GM12874 (cell line): ENCODE measurements around the gene PLK1.

Source experiments
- CTCF ChIP-seq: IDR thresholded peaks from 2 replicates; pipeline ENCODE4 v1.5.1; 2011; ENCODE audit warnings: low read depth, mild to moderate bottlenecking, control low read depth, low read length, moderate library complexity; ENCODE audit not compliant: insufficient read depth

Gene PLK1

GRCh38 chr16:23683487-23683886 is 4.8 kb downstream of the PLK1 start:
- TF ChIP-seq CTCF, result no peak

DNA sequence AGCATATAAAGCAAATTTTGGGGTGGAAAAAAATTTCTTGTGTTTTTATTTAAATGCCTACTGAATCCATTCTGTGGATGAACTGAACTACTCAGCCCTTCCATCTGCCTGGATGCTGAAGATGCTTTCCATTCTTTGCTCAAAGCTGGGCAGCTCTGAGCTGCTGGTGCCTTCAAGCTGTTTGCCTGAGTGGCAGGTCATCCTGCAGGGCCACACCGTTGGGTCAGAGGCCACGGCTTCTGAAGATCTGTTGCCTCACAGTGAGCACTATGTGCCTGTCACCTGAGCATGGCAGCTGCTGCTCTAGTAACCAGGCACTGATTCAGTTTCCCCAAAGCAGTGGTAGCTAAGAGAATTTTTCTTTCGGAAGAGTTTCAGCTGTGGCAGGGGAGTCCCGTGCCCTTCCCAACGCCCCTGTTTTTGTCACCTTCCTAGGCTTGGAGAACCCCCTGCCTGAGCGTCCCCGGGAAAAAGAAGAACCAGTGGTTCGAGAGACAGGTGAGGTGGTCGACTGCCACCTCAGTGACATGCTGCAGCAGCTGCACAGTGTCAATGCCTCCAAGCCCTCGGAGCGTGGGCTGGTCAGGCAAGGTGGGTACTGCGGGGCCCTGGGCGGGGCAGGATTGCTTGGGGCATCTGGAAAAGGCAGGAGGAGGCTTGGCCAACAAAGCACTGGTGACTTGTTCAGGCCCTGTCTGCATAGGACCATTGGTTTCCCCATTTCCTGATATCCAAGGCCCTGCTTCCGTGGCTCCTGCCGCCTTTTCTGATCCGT is 8.5 kb downstream of the PLK1 start:
- TF ChIP-seq CTCF, result no peak

DNA sequence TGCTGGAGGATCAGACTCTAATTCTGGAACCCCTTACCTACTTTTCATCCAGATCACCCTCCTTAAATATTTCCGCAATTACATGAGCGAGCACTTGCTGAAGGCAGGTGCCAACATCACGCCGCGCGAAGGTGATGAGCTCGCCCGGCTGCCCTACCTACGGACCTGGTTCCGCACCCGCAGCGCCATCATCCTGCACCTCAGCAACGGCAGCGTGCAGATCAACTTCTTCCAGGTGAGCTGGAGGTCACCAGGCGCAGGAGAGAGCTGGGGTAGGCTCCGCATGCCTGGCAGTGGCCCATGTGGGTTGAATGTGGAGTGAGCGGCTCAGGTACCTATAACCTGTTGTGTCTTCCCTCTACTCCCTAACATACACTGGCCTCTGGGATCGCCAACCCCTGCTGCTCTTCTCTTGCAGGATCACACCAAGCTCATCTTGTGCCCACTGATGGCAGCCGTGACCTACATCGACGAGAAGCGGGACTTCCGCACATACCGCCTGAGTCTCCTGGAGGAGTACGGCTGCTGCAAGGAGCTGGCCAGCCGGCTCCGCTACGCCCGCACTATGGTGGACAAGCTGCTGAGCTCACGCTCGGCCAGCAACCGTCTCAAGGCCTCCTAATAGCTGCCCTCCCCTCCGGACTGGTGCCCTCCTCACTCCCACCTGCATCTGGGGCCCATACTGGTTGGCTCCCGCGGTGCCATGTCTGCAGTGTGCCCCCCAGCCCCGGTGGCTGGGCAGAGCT is 10.9 kb downstream of the PLK1 start:
- no peak for TF ChIP-seq CTCF

- no peak for TF ChIP-seq CTCF
Measured at GRCh38 chr16:23690771-23691482, 12.2 kb downstream of the PLK1 start.

- no peak for TF ChIP-seq CTCF
Measured at GRCh38 chr16:23691483-23692189, 12.9 kb downstream of the PLK1 start.

DNA sequence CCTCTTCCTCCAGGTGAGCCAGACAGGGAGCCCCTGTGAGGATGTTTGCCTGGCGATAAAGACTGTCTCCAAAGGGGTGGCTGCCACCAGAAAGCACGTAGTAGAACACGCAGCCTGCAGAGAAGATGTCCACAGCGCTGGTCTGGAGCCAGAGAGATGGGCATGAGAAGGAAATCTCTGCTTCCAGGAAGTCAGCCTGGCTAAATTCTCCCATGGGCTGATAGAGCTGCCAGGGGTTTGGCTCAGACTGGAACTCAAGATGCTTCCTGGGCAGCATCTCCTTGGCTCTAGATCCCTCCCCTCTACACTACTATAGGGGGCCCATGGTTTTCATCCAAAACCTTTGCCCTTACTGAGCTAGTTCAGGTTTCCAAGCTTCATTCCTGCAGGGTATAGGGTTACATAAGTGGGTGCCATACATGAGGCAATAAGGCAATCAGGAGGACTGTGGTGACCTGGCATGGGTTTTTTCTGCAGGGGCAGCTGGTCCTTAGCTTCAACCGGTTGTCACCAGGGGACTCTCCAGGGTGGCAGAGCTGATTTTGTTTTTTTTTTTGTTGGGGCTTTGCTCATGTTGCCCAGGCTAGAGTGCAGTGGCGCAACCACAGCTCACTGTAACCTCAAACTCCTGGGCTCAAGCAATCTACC is 13.6 kb downstream of the PLK1 start:
- no peak for TF ChIP-seq CTCF

DNA sequence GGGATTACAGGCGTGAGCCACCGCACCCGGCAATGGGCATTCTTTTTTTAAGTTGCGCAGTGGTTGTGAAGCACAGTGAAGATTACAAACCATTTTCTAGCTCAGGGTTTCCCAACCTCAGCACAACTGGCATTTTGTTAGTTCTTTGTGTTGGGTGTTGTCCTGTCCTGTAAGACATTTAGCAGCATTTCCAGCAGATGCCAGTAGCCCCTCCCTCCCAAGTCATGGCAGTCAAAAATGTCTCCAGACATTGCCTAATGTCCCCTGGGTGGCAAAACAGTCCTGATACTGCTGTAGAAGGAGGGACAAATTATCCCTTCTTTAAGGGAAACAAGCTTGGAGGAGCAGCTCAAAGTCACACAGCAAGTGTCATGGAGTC is 15.6 kb downstream of the PLK1 start:
- no peak for TF ChIP-seq CTCF
